Measurements from ENCODE around the gene OLFML1.

The OLFML1 gene

GRCh38 chr11:7532405-7533145, 47.3 kb downstream of the OLFML1 start:
- DNase-seq (ENCODE audit: low read depth): no peak

- DNase-seq (ENCODE audit: low read depth): no peak
These were observed 48.1 kb downstream of the OLFML1 start for GRCh38 chr11:7533199-7534041.

DNA sequence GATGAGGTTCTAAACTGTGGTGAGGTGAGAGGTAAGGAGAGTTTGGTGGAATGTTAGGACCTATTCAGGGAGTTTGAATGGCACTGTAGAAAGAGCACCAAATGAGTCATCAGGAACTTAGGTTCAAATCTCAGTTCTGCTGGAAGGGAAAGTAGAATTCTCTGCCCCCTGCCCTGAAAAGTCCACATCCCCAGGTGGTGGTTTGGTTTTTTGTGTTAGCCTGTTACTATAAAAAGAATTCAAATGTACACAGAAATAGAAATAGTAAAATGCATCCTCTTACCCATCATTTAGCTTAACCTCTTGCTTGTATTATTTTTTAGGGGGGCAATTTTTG, 48.7 kb downstream of the OLFML1 start:
- no peak for DNase-seq (ENCODE audit: low read depth)

DNA sequence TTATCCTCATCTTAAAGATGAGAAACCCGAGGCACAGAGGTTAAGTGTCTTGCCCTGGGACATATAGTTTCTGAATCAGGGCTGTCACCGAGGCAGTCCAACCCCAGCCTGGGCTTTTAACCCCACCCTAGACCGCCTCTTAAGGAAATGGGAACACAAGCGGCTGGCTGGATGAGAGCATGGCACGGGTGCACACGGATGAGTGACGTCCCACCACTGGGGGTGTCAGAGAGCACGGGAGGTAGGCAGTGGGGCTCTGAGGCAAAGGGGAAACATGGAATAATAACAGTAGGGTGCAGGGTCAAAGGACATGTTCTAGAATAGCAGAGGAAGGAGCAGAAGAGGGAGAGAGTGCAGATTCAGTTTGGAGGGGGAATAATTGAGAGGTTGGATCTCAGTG, 50.8 kb downstream of the OLFML1 start:
- DNase-seq (ENCODE audit: low read depth): no peak

- DNase-seq (ENCODE audit: low read depth): no peak
These were observed 52.0 kb downstream of the OLFML1 start for GRCh38 chr11:7537265-7537664.

GRCh38 chr11:7538031-7538430, 52.7 kb downstream of the OLFML1 start:
- DNase-seq (ENCODE audit: low read depth): no peak

- DNase-seq (ENCODE audit: low read depth): no peak
These were observed 53.5 kb downstream of the OLFML1 start for GRCh38 chr11:7538466-7539454.

DNA sequence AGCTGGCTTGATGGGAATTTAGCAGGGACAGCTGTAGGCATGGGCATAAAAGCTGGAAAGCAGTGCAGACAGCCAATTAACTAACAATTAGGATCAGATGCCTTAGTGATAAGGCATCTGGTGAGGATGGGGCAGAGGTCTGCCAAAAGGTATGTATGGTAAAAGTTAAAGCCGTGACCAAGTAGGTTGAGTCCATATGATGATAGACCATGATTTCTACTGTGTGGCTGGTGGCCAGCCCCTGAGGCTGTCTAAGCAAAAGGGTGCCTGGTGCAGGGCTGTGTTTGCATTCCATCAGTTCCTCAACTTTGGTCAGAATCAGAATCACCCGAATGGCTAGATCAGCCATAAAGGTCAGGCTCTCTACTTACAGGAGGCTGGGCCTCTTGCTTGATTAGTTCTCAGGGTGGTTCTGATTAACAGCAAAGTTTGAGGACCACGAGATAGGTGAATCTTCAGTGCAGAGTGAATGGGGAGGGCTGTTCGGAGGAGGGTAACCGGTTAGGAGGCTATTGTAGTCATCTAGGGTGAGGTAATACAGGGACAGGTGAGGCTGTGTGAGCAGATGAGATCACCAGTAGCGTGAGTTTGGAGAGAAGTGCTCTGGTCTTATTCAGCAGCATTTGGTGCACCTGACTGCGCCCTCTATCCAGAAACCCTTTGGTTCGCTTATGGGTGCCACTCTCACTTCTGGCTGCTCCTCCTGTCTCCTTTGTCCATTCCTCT, 55.7 kb downstream of the OLFML1 start:
- DNase-seq (ENCODE audit: low read depth): no peak

DNA sequence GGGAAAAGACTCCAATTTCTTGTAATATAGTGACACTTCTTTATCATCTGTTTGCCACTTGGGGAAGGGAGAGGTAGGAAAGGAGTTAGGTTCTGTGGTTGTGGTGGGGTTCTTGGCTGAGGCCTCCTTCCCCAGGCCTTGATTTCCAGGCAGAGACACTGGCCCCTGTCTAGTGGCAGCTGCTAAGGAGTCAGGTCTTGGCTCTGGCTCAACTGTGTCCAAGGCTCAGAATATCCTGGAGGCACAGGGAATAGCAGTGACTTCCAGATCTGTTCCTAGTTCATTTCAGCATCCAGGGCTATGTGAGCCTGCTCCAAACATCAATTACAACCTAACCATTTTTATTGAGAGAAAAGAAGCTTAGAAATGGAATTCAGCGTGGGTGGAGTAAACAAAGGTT, 58.0 kb downstream of the OLFML1 start:
- no peak for DNase-seq (ENCODE audit: low read depth)

GRCh38 chr11:7544021-7544420, 58.7 kb downstream of the OLFML1 start:
- no peak for DNase-seq (ENCODE audit: low read depth)

- no peak for DNase-seq (ENCODE audit: low read depth)
These were observed 60.3 kb downstream of the OLFML1 start for GRCh38 chr11:7545611-7546010.

DNA sequence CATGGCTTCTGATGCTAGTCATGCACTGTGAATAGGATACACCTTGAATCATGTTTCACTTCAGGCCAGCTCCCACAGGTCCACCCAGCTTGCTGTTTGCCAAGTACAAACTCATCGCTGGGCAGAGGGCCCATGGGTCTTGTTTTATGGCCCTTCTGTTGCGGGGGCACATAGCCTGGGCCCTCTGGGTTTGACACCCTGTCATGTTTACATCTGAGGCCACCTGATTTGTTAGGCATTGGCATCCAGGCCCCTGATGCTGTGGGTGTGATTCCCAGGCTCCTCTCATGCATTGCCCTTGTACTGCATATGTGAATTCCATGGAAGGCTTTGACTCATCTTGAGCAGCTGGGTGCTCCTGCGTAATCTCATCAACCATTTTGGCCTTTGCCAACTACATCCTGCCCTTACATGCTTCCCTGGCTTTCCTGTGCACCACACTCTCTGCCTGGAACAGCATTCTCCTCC, 61.1 kb downstream of the OLFML1 start:
- DNase-seq (ENCODE audit: low read depth): no peak

- no peak for DNase-seq (ENCODE audit: low read depth)
These were observed 62.4 kb downstream of the OLFML1 start for GRCh38 chr11:7547687-7548086.

DNA sequence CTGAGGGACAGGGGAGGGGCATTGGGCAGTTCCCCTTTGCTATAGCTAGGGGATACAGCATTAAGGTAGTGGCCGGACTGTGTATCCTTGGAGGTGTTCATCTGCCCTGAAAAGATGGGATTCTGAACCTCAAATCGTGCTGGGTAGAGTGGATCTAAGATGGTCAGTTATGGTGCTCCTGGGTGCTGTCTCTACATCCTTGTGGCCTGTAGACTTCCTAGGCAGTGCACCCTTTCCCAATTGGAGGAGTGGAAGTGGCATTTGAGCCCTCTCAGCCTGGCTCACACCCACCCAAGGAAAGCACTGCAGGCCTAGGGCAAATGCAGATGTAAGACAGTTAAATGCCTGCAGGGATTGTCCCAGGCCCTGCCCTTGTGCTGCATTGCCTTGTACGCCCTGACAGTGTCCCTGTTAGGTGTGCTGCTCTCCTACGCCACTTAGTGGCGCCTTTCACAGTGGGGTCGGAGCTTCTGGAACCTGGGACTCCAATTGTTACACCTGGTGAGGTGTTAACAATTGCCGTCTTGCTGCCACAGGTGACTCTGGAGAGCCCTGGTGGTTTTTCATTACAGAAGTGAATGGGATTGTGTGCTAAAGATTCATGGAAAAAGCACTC, 63.5 kb downstream of the OLFML1 start:
- no peak for DNase-seq (ENCODE audit: low read depth)

GRCh38 chr11:7549681-7550080, 64.4 kb downstream of the OLFML1 start:
- no peak for DNase-seq (ENCODE audit: low read depth)

GRCh38 chr11:7551571-7551970, 66.3 kb downstream of the OLFML1 start:
- DNase-seq (ENCODE audit: low read depth): no peak

DNA sequence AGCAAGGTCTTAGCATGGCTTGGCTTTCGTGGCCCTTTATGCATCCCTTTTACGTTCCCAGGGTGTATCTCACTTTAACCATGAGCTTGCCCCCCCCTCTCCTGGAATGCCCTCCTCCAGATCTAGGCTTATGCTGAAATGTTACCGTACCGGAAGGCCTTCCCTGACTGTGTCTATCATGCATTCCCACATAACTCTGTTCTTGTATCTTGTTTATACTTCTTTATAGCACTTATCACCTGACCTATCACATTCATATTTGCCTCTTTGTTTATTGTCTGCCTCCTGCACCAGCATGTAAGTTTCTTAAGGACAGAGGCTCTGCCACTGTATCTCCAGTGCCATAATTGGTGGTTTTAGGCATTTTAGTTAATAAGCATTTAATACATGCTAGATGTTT, 67.4 kb downstream of the OLFML1 start:
- no peak for DNase-seq (ENCODE audit: low read depth)

DNA sequence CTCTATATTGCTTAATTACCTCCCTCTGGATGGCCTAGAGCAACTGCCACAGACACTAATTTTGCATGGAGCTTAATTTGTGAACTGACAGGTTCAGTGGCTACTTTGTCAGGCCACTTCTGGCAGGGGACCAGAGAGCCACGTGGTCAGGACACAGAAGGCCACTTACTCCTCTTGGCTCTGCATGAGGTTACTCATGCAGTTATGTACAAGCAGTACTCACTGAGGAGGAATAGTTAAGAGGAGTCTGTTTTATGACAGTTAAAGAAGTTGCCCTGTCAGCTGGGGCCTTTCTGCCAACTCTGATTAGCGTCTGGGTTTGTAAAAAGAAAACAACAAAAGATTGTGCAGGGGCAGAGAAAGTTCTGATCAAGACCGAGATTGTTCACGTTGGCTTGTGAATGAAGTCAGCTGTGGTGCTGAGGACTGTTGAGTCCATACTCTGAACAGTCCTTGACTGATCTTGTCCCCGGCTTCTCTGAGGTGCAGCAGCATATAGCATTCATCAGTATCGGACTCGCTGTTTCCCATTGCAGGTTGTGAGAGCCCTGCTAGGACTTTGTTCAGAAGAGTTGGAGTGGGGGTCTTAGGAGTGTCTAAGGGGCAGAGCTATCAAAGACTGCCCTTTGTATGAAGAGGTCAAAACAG, 69.9 kb downstream of the OLFML1 start:
- DNase-seq (ENCODE audit: low read depth): no peak

DNA sequence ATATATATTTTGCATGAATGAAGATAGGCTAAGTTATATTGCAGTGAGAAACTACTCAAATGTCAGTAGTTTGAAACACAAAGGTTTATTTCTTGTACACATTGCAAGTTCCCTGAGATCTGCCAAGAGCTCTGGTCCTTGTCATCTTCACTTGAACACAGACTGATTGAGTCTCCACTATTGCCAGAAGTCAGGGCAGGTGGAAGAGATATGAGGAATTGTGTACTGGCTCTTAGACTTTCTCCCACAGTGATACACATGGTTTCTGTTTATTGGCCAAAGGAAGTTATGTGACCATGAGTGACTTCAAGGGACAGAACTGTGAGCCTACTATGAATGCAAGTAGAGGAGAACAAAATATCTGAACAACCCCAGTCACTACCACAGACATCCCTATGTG, 72.7 kb downstream of the OLFML1 start:
- DNase-seq (ENCODE audit: low read depth): no peak

DNA sequence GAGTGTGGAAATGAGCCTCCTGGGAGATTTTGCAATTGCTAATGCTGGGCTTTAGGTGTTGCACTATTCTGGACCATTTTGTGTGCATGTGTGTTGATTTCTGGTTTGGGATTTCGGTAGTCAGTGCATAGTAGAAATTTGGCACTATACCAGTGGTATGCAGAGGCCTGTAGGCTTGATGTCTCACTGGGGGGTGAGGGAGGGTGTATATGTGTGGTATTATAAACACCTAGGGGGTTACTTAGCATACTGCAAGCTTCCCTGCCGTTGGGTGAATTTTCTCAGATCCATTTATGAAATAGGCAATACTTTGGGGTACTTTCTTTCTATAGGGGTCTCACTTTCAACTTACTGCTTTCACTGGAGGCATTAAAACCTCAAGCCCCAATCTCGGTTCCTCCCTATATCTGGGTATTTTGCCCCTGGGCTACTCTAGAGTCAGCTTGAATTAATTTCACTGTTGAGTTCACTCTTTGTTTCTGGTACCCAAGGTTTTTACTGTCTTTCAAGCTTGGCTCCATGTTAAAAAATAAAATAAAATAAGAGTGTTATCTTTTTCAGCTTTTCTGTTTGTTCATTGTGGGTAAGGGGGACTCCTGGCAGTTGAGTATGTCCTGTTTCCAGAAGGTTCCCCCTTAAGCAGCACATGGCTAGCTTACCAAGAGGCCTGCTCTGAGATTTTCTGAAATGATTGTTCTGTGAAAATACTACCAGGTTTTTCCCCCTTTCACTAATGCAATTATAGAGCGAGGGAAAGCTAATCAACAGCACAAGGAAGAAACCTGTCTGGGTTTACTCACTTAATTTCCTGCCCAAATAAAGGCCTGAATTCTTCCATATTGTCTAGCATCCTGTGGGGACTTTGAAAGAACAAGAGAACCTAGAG, 74.3 kb downstream of the OLFML1 start:
- no peak for DNase-seq (ENCODE audit: low read depth)
